ENCODE results near the gene NME5. TPM values are rescaled to one million over a fixed set of nuclear protein-coding genes. Genes with fewer than 3 reads are reported as not detected.

Gene NME5
- not detected in 2 replicates for total RNA-seq

GRCh38 chr5:138138949-138139780 lies at the start of gene NME5:
Gene NME5, minus strand, starts transcription at chr5:138139428. Its CDS starts 648 bp downstream, at chr5:138138780.

GRCh38 chr5:138178516-138179276 lies 39.5 kb upstream of the NME5 start, which contains the start of the genes BRD8 and KIF20A:
Gene BRD8, minus strand, starts transcription at chr5:138178630. Its CDS starts 16 bp downstream, at chr5:138178614.
Gene KIF20A, plus strand, starts transcription at chr5:138179112. Its CDS starts 569 bp downstream, at chr5:138179681.

GRCh38 chr5:138083702-138084101 lies 55.5 kb downstream of the NME5 start, which contains the start of gene WNT8A:
Gene WNT8A, plus strand, starts transcription at chr5:138084033. Its CDS starts 95 bp downstream, at chr5:138084128.

Small RNAs within 50 kb of the gene (small RNA-seq; reads per million reads assigned to genes)
- gene RNU6-1148P (ENCODE audit: low replicate concordance) (not detected), gene RNU6-460P (ENCODE audit: low replicate concordance) (not detected), gene RNU6-888P (ENCODE audit: low replicate concordance) (0.68 reads per million, percentile 30 among the genes with 10 or more reads in this experiment)

Other genes with a start within 250 kb of the NME5 start
- gene PKD2L2, start 250.0 kb downstream of the NME5 start, total RNA-seq, result not detected in 2 replicates
- gene FAM13B, start 106.3 kb downstream of the NME5 start, total RNA-seq, result 31.5 and 32.4 TPM in 2 replicates
- not detected in 2 replicates for gene WNT8A, start 55.4 kb downstream of the NME5 start, total RNA-seq
- gene BRD8, start 39.2 kb upstream of the NME5 start, total RNA-seq, result 35.0 and 46.7 TPM in 2 replicates
- gene KIF20A, start 39.7 kb upstream of the NME5 start, total RNA-seq, result 0.66 and 67.7 TPM in 2 replicates
- gene CDC23, start 73.9 kb upstream of the NME5 start, total RNA-seq, result 19.3 and 33.2 TPM in 2 replicates
- gene GFRA3, start 135.2 kb upstream of the NME5 start, total RNA-seq, result not detected in 2 replicates
- gene CDC25C, start 192.4 kb upstream of the NME5 start, total RNA-seq, result 0.44 and 13.3 TPM in 2 replicates
- gene FAM53C, start 198.8 kb upstream of the NME5 start, total RNA-seq, result 23.6 and 32.4 TPM in 2 replicates
- 48.4 and 53.3 TPM in 2 replicates for gene KDM3B, start 213.3 kb upstream of the NME5 start, total RNA-seq

All from placental pericyte (primary cell).